Liver (tissue), 9 donors: ENCODE results near the gene FMO1. TPM values are rescaled to one million over a fixed set of nuclear protein-coding genes. Genes with fewer than 3 reads are reported as not detected.

Source experiments
- DNase-seq: peaks from one replicate; pipeline ENCODE4 v3.0.0-alpha.2; 2017; ENCODE audit warnings: low spot score
- H3K27ac ChIP-seq, 2 donors: one replicate each; pipeline ENCODE4 v1.7.0; 2013; ENCODE audit warnings: inconsistent platforms in 2 of 2, low read length in 2 of 2, control low read depth in 1 of 2, low read depth in 1 of 2, mild to moderate bottlenecking in 1 of 2
- H3K27me3 ChIP-seq, 4 donors: one replicate each; pipeline versions ENCODE4 v1.6.1 to v1.7.0; 2013; ENCODE audit warnings: low read length in 3 of 4, inconsistent platforms in 1 of 4, mild to moderate bottlenecking in 1 of 4, moderate library complexity in 1 of 4; ENCODE audit not compliant: control insufficient read depth in 4 of 4, insufficient read depth in 4 of 4
- H3K36me3 ChIP-seq, 4 donors: one replicate each; pipeline versions ENCODE4 v1.6.1 to v1.7.0; 2013; ENCODE audit warnings: low read length in 3 of 4, mild to moderate bottlenecking in 3 of 4, low read depth in 1 of 4, moderate library complexity in 1 of 4; ENCODE audit not compliant: control insufficient read depth in 4 of 4, insufficient read depth in 3 of 4
- H3K4me1 ChIP-seq, 4 donors: one replicate each; pipeline versions ENCODE4 v1.6.1 to v1.7.0; 2013; ENCODE audit warnings: low read length in 3 of 4, mild to moderate bottlenecking in 3 of 4, moderate library complexity in 1 of 4; ENCODE audit not compliant: control insufficient read depth in 4 of 4, insufficient read depth in 4 of 4
- H3K4me3 ChIP-seq, 3 donors: one replicate each; pipeline versions ENCODE4 v1.6.1 to v1.7.0; 2013; ENCODE audit warnings: low read length in 3 of 3, control low read depth in 1 of 3, low read depth in 1 of 3, mild to moderate bottlenecking in 1 of 3
- H3K9ac ChIP-seq, 2 donors: one replicate each; pipeline ENCODE4 v1.7.0; 2013; ENCODE audit warnings: low read length in 2 of 2, mild to moderate bottlenecking in 2 of 2, moderate library complexity in 2 of 2, control low read depth in 1 of 2, low read depth in 1 of 2
- H3K9me3 ChIP-seq, 4 donors: one replicate each; pipeline versions ENCODE4 v1.6.1 to v1.7.0; 2013; ENCODE audit warnings: low read length in 3 of 4; ENCODE audit not compliant: control insufficient read depth in 4 of 4
- EGR1 ChIP-seq, 2 donors: IDR thresholded peaks; 2 replicates each; pipeline ENCODE4 v1.6.1; 2016 to 2018; ENCODE audit warnings: antibody characterized with exemption in 2 of 2, low read depth in 2 of 2
- FOXA1 ChIP-seq: IDR thresholded peaks from 2 replicates; pipeline ENCODE4 v1.6.1; 2016; ENCODE audit warnings: antibody characterized with exemption
- FOXA2 ChIP-seq: IDR thresholded peaks from 2 replicates; pipeline ENCODE4 v1.6.1; 2016; ENCODE audit warnings: antibody characterized with exemption
- GABPA ChIP-seq, 2 donors: IDR thresholded peaks in 1 of 2; conservative IDR thresholded peaks in 1 of 2; 2 replicates each; pipeline ENCODE4 v1.6.1; 2016; ENCODE audit warnings: antibody characterized with exemption in 2 of 2, mild to moderate bottlenecking in 1 of 2, moderate library complexity in 1 of 2
- HNF4A ChIP-seq, 2 donors: conservative IDR thresholded peaks; 2 replicates each; pipeline ENCODE4 v1.6.1; 2016; ENCODE audit warnings: antibody characterized with exemption in 2 of 2, mild to moderate bottlenecking in 2 of 2
- HNF4G ChIP-seq: IDR thresholded peaks from 2 replicates; pipeline ENCODE4 v1.6.1; 2016; ENCODE audit warnings: antibody characterized with exemption
- JUND ChIP-seq, 2 donors: IDR thresholded peaks; 2 replicates each; pipeline ENCODE4 v1.6.1; 2016; ENCODE audit warnings: antibody characterized with exemption in 2 of 2
- NR2F2 ChIP-seq: IDR thresholded peaks from 2 replicates; pipeline ENCODE4 v1.6.1; 2016; ENCODE audit warnings: antibody characterized with exemption
- RAD21 ChIP-seq, 2 donors: IDR thresholded peaks; 2 replicates each; pipeline ENCODE4 v1.6.1; 2016; ENCODE audit warnings: antibody characterized with exemption in 2 of 2, mild to moderate bottlenecking in 2 of 2
- RXRA ChIP-seq, 2 donors: IDR thresholded peaks; 2 replicates each; pipeline ENCODE4 v1.6.1; 2017 to 2018; ENCODE audit warnings: antibody characterized with exemption in 2 of 2, mild to moderate bottlenecking in 1 of 2
- SP1 ChIP-seq: IDR thresholded peaks from 2 replicates; pipeline ENCODE4 v1.6.1; 2018; ENCODE audit warnings: antibody characterized with exemption, mild to moderate bottlenecking
- TAF1 ChIP-seq: conservative IDR thresholded peaks from 2 replicates; pipeline ENCODE4 v1.6.1; 2016; ENCODE audit warnings: antibody characterized with exemption, mild to moderate bottlenecking
- YY1 ChIP-seq: IDR thresholded peaks from 2 replicates; pipeline ENCODE4 v1.6.1; 2016; ENCODE audit warnings: antibody characterized with exemption, mild to moderate bottlenecking
- WGBS: extraction: QIAGEN DNeasy Blood & Tissue Kit; methylation state at CpG from one replicate; pipeline ENCODE4 v1.1.7; 2013; 5-methylcytosine and 5-hydroxymethylcytosine counted together
- polyA plus RNA-seq, 2 donors: library from polyadenylated mRNA; stranded (reverse) in 1 of 2; unstranded in 1 of 2; fragments of 200-250 nt in 1 of 2; fragments of >200 nt in 1 of 2; fragmentation: Nextera tagmentation in 1 of 2; extraction: Ambion mirVana in 1 of 2; gene quantifications; one replicate each; pipeline versions ENCODE4 v1.2.1 to v1.2.3, GENCODE V29; 2013 to 2015
- total RNA-seq, 2 donors: library from RNA; depleted of rRNA; stranded (reverse); fragments of >200 nt; gene quantifications; one replicate each; pipeline ENCODE4 v1.2.3, GENCODE V29; 2014
- TF ChIP-seq, protein P1 (sequence below): IDR thresholded peaks from 2 replicates; pipeline ENCODE4 v1.6.1; 2016; ENCODE audit warnings: antibody characterized with exemption
- TF ChIP-seq, protein P2 (sequence below): IDR thresholded peaks from 2 replicates; pipeline ENCODE4 v1.6.1; 2016; ENCODE audit warnings: antibody characterized with exemption
- TF ChIP-seq, protein P3 (sequence below): IDR thresholded peaks from 2 replicates; pipeline ENCODE4 v1.6.1; 2016; ENCODE audit warnings: antibody characterized with exemption
- TF ChIP-seq, protein P4 (sequence below): fragments of 150-350 bp; IDR thresholded peaks from 2 replicates; pipeline ENCODE4 v1.5.1; 2017; ENCODE audit warnings: improper control_type of control experiment, low read depth, low read length; ENCODE audit not compliant: missing input control
- TF ChIP-seq, protein P5 (sequence below): IDR thresholded peaks from 2 replicates; pipeline ENCODE4 v1.6.1; 2016; ENCODE audit warnings: antibody characterized with exemption, mild to moderate bottlenecking
- donor health status: healthy.
- donor health status: healthy.
- donor health status: healthy.
- donor health status: healthy.
- donor health status: healthy.

The FMO1 gene
- total and polyA plus RNA-seq, 4 donors: 0.13 to 26.3 (median 0.62) TPM

DNA sequence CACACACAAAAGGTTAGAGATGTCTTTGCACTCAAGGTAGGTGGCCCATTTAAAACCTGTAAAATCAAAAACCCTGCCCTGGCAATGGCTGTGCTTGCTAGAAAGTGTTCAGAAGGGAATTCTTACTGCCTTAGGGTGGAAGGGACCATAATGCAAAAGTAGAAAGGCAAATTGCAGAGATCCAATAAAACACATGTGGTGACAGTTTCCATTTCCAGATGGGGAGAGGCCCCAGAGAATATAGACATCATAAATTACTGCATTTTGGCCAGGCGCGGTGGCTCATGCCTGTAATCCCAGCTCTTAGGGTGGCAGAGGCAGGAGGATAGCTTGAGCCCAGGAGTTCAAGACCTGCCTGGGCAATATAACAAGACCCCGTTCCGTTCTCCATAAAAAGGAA is 13.0 kb downstream of the FMO1 start:
- H3K4me1 ChIP-seq: peaks cover 2 to 9% (median 5%) of the 10 kb centered on the region in 4 donors

DNA sequence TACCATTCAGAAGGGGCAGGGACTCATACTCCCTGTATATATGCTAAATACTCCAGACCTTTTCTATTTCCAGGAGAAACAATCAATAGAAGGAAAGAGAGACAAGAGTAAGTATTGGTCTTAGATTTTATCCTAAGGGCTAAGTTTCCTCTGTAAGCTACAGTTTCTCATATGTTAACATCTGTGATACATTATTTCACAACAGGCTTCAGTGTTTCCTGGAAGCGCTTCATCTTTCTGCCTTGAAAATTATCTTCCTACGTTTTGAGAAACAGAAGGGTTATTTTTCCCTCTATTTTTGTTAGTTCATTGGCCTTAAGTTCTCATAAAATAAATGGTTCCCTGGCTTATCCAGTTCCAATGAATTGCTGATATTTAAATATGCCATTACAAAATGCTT is 15.6 kb downstream of the FMO1 start:
- H3K36me3 ChIP-seq: no peaks in the 10 kb centered on the region
- no peak for DNase-seq
- H3K4me3 ChIP-seq: no peak overlapping the region
- WGBS: 79% methylated on average over 2 of the region's 2 CpGs
- no peak for TF ChIP-seq SP1
- TF ChIP-seq EGR1 (IDR thresholded peaks at IDR 0.05; ENCODE audit: low read depth in 2 of 2): no peak
- TF ChIP-seq RAD21 (IDR thresholded peaks at IDR 0.05): no peak
- no peak for TF ChIP-seq RXRA (IDR thresholded peaks at IDR 0.05)
- TF ChIP-seq YY1: no peak
- TF ChIP-seq HNF4G: no peak
- no peak for TF ChIP-seq NR2F2
- TF ChIP-seq, protein P1, sequence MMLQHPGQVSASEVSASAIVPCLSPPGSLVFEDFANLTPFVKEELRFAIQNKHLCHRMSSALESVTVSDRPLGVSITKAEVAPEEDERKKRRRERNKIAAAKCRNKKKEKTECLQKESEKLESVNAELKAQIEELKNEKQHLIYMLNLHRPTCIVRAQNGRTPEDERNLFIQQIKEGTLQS: no peak
- no peak for TF ChIP-seq FOXA1
- TF ChIP-seq GABPA (IDR thresholded peaks at IDR 0.05 in 1 of 2, conservative IDR thresholded peaks at IDR 0.05 in 1 of 2): no peak
- no peak for TF ChIP-seq HNF4A (conservative IDR thresholded peaks at IDR 0.05)
- TF ChIP-seq, protein P2, sequence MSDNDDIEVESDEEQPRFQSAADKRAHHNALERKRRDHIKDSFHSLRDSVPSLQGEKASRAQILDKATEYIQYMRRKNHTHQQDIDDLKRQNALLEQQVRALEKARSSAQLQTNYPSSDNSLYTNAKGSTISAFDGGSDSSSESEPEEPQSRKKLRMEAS: no peak
- TF ChIP-seq, protein P3, sequence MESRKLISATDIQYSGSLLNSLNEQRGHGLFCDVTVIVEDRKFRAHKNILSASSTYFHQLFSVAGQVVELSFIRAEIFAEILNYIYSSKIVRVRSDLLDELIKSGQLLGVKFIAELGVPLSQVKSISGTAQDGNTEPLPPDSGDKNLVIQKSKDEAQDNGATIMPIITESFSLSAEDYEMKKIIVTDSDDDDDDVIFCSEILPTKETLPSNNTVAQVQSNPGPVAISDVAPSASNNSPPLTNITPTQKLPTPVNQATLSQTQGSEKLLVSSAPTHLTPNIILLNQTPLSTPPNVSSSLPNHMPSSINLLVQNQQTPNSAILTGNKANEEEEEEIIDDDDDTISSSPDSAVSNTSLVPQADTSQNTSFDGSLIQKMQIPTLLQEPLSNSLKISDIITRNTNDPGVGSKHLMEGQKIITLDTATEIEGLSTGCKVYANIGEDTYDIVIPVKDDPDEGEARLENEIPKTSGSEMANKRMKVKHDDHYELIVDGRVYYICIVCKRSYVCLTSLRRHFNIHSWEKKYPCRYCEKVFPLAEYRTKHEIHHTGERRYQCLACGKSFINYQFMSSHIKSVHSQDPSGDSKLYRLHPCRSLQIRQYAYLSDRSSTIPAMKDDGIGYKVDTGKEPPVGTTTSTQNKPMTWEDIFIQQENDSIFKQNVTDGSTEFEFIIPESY: no peak
- no peak for TF ChIP-seq FOXA2
- TF ChIP-seq TAF1: no peak
- no peaks in the 10 kb centered on the region for H3K9me3 ChIP-seq
- H3K27ac ChIP-seq: no peak overlapping the region
- H3K9ac ChIP-seq: no peak overlapping the region
- H3K27me3 ChIP-seq: no peaks in the 10 kb centered on the region
- no peaks in the 10 kb centered on the region for H3K4me1 ChIP-seq

More for the DNA sequence above, 13.0 kb downstream of the FMO1 start:
- WGBS: 93% methylated on average over 4 of the region's 4 CpGs
- TF ChIP-seq RAD21 (IDR thresholded peaks at IDR 0.05): no peak
- Histone ChIP-seq H3K36me3 (no peaks in the 10 kb centered on the region), H3K4me3 (no peak overlapping the region), H3K27ac (no peak overlapping the region), H3K9me3 (no peaks in the 10 kb centered on the region), H3K9ac (no peak overlapping the region), H3K27me3 (no peaks in the 10 kb centered on the region)
- no peak for DNase-seq

DNA sequence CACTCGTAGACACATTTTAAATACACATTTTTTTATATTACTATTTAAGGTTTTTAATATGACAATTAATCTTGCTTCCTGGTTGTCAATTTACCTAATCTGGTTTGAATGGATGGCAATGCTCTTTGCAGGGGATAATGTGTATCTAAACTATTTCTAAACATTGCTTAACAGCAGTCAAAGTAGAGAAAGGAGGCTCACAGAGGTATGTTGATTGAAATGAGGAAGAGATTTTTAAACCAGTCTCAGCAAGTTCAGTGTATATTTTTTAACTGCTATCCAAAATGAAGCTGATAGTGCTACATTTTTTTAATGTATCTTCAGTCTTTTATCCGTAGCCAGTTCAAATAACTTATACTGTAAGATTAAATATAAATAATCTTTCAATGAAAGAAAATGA is 17.4 kb downstream of the FMO1 start:
- TF ChIP-seq NR2F2: no peak
- TF ChIP-seq, protein P1: no peak
- no peak for TF ChIP-seq HNF4A (conservative IDR thresholded peaks at IDR 0.05)
- TF ChIP-seq EGR1 (IDR thresholded peaks at IDR 0.05; ENCODE audit: low read depth in 2 of 2): no peak
- TF ChIP-seq, protein P4, sequence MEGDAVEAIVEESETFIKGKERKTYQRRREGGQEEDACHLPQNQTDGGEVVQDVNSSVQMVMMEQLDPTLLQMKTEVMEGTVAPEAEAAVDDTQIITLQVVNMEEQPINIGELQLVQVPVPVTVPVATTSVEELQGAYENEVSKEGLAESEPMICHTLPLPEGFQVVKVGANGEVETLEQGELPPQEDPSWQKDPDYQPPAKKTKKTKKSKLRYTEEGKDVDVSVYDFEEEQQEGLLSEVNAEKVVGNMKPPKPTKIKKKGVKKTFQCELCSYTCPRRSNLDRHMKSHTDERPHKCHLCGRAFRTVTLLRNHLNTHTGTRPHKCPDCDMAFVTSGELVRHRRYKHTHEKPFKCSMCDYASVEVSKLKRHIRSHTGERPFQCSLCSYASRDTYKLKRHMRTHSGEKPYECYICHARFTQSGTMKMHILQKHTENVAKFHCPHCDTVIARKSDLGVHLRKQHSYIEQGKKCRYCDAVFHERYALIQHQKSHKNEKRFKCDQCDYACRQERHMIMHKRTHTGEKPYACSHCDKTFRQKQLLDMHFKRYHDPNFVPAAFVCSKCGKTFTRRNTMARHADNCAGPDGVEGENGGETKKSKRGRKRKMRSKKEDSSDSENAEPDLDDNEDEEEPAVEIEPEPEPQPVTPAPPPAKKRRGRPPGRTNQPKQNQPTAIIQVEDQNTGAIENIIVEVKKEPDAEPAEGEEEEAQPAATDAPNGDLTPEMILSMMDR: no peak
- TF ChIP-seq, protein P2: no peak
- TF ChIP-seq RXRA (IDR thresholded peaks at IDR 0.05): no peak
- TF ChIP-seq SP1: no peak
- TF ChIP-seq TAF1: no peak
- no peak for TF ChIP-seq FOXA1
- TF ChIP-seq GABPA (IDR thresholded peaks at IDR 0.05 in 1 of 2, conservative IDR thresholded peaks at IDR 0.05 in 1 of 2): no peak
- TF ChIP-seq HNF4G: no peak
- TF ChIP-seq, protein P5, sequence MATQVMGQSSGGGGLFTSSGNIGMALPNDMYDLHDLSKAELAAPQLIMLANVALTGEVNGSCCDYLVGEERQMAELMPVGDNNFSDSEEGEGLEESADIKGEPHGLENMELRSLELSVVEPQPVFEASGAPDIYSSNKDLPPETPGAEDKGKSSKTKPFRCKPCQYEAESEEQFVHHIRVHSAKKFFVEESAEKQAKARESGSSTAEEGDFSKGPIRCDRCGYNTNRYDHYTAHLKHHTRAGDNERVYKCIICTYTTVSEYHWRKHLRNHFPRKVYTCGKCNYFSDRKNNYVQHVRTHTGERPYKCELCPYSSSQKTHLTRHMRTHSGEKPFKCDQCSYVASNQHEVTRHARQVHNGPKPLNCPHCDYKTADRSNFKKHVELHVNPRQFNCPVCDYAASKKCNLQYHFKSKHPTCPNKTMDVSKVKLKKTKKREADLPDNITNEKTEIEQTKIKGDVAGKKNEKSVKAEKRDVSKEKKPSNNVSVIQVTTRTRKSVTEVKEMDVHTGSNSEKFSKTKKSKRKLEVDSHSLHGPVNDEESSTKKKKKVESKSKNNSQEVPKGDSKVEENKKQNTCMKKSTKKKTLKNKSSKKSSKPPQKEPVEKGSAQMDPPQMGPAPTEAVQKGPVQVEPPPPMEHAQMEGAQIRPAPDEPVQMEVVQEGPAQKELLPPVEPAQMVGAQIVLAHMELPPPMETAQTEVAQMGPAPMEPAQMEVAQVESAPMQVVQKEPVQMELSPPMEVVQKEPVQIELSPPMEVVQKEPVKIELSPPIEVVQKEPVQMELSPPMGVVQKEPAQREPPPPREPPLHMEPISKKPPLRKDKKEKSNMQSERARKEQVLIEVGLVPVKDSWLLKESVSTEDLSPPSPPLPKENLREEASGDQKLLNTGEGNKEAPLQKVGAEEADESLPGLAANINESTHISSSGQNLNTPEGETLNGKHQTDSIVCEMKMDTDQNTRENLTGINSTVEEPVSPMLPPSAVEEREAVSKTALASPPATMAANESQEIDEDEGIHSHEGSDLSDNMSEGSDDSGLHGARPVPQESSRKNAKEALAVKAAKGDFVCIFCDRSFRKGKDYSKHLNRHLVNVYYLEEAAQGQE: no peak
- no peak for TF ChIP-seq JUND (IDR thresholded peaks at IDR 0.05)
- TF ChIP-seq FOXA2: no peak
- Histone ChIP-seq H3K4me1 (no peaks in the 10 kb centered on the region), H3K27me3 (no peaks in the 10 kb centered on the region), H3K27ac (no peak overlapping the region), H3K36me3 (no peaks in the 10 kb centered on the region), H3K9ac (no peak overlapping the region), H3K4me3 (no peak overlapping the region), H3K9me3 (no peaks in the 10 kb centered on the region)
- DNase-seq: no peak
- 72% methylated on average over 2 of the region's 2 CpGs for WGBS
